HCT116 (cell line): ENCODE results near the gene NHSL1. TPM values are rescaled to one million over a fixed set of nuclear protein-coding genes. Genes with fewer than 3 reads are reported as not detected.

ENCODE experiments used
- ATAC-seq: fragments of 200-7000 bp; cut with Tn5 transposase; 2 replicates; pipeline ENCODE4 v1.9.1; 2020; ENCODE audit warnings: mild to moderate bottlenecking, moderate library complexity
- BruUV-seq: library from RNA; stranded (reverse); fragments of 400-500 nt; replicated peaks from 2 replicates; lab custom pipeline; 2021; lab: Mats Ljungman, UMichigan
- CTCF ChIA-PET: fragments of 300-600 bp; sonication (Branson Sonifier 250); formaldehyde crosslinking; loops from one replicate; lab custom pipeline; 2021; ENCODE audit warnings: antibody characterized with exemption; lab: Charles Lee
- POLR2A ChIA-PET: fragments of 300-600, 350-600 bp; sonication (Branson Sonifier 250); formaldehyde crosslinking; loops from one replicate; lab custom pipeline; 2021; ENCODE audit warnings: antibody characterized with exemption; lab: Charles Lee
- RAD21 ChIA-PET, 2 experiments: fragments of 300-600 bp; sonication (Branson Sonifier 250); formaldehyde crosslinking; loops; one replicate each; lab custom pipeline; 2023; ENCODE audit warnings: low total read pairs in 2 of 2; ENCODE audit not compliant: uncharacterized antibody in 2 of 2, unreplicated experiment in 2 of 2, low non-redundant PET in 1 of 2; lab: Charles Lee
- DNase-seq: peaks from one replicate; pipeline ENCODE4 v3.0.0-alpha.2; 2010; ENCODE audit warnings: low read depth, low spot score
- H2AFZ ChIP-seq: fragments of 200-600 bp; shearing (Covaris generic), sonication (generic); 2 replicates; pipeline ENCODE4 v1.6.1; 2017; ENCODE audit warnings: low read depth, mixed run types, mixed read lengths, antibody characterized with exemption, low read length; ENCODE audit not compliant: poor library complexity, severe bottlenecking
- H3K27ac ChIP-seq: 2 replicates; pipeline ENCODE4 v1.5.1; 2012; ENCODE audit warnings: low read depth, low read length
- H3K27me3 ChIP-seq: fragments of 200-600 bp; sonication (generic); 2 replicates; pipeline ENCODE4 v1.6.1; 2016; ENCODE audit warnings: mixed run types, low read length, mixed read lengths; ENCODE audit not compliant: insufficient read depth
- H3K36me3 ChIP-seq, 2 experiments: fragments of 200-500 bp in 1 of 2; fragments of 200-600 bp in 1 of 2; sonication (Bioruptor generic) in 1 of 2; sonication (generic) in 1 of 2; 2 replicates each; pipeline versions ENCODE4 v1.5.1 to v1.6.1; 2014 to 2016; ENCODE audit warnings: low read length in 2 of 2, inconsistent platforms in 1 of 2, mixed read lengths in 1 of 2, mixed run types in 1 of 2; ENCODE audit not compliant: insufficient read depth in 2 of 2, control insufficient read depth in 1 of 2
- H3K4me1 ChIP-seq, 2 experiments: fragments of 200-600 bp in 1 of 2; sonication (generic) in 1 of 2; 2 replicates each; pipeline versions ENCODE4 v1.5.1 to v1.6.1; 2012 to 2017; ENCODE audit warnings: low read length in 2 of 2, inconsistent platforms in 1 of 2, mild to moderate bottlenecking in 1 of 2, mixed read lengths in 1 of 2, mixed run types in 1 of 2, moderate library complexity in 1 of 2; ENCODE audit not compliant: insufficient read depth in 2 of 2, control insufficient read depth in 1 of 2
- H3K4me2 ChIP-seq: fragments of 200-600 bp; sonication (generic); 2 replicates; pipeline ENCODE4 v1.6.1; 2017; ENCODE audit warnings: mixed run types, low read length, mixed read lengths
- H3K4me3 ChIP-seq, 2 experiments: fragments of 200-600 bp in 1 of 2; sonication (generic) in 1 of 2; replicated peaks in 1 of 2; 2 replicates each; pipeline ENCODE4 v1.5.1; 2011 to 2016; ENCODE audit warnings: low read length in 2 of 2, control low read depth in 1 of 2, low read depth in 1 of 2, mild to moderate bottlenecking in 1 of 2, mixed read lengths in 1 of 2, mixed run types in 1 of 2
- H3K79me2 ChIP-seq: fragments of 200-600 bp; sonication (generic); 2 replicates; pipeline ENCODE4 v1.6.1; 2017; ENCODE audit warnings: mild to moderate bottlenecking, mixed run types, low read length, moderate library complexity, mixed read lengths; ENCODE audit not compliant: insufficient read depth
- H3K9ac ChIP-seq: fragments of 200-600 bp; sonication (generic); 2 replicates; pipeline ENCODE4 v1.6.1; 2016; ENCODE audit warnings: low read length, mixed read lengths
- H3K9me2 ChIP-seq: fragments of 200-600 bp; sonication (generic), shearing (Covaris generic); 2 replicates; pipeline ENCODE4 v1.6.1; 2017; ENCODE audit warnings: mixed run types, mild to moderate bottlenecking, moderate library complexity; ENCODE audit not compliant: insufficient read depth
- H3K9me3 ChIP-seq, 2 experiments: fragments of 200-500 bp in 1 of 2; fragments of 200-600 bp in 1 of 2; sonication (Bioruptor generic) in 1 of 2; sonication (generic) in 1 of 2; 2 replicates each; pipeline ENCODE4 v1.6.1; 2014 to 2017; ENCODE audit warnings: low read length in 2 of 2, mixed read lengths in 2 of 2, inconsistent platforms in 1 of 2, low read depth in 1 of 2, mild to moderate bottlenecking in 1 of 2, mixed run types in 1 of 2, moderate library complexity in 1 of 2; ENCODE audit not compliant: control insufficient read depth in 1 of 2, insufficient read depth in 1 of 2
- H4K20me1 ChIP-seq: fragments of 200-600 bp; sonication (generic), shearing (Covaris generic); 2 replicates; pipeline ENCODE4 v1.6.1; 2017; ENCODE audit warnings: mixed run types, mild to moderate bottlenecking, moderate library complexity; ENCODE audit not compliant: insufficient read depth
- CBX3 ChIP-seq: IDR thresholded peaks from 2 replicates; pipeline ENCODE4 v1.6.1; 2012; ENCODE audit warnings: low read depth
- CEBPB ChIP-seq: IDR thresholded peaks from 2 replicates; pipeline ENCODE4 v1.6.1; 2012; ENCODE audit warnings: low read depth
- CTCF ChIP-seq, 3 experiments: fragments of 200-600 bp in 1 of 3; sonication (generic) in 1 of 3; IDR thresholded peaks in 2 of 3; conservative IDR thresholded peaks in 1 of 3; 2 replicates each; pipeline ENCODE4 v1.5.1; 2012 to 2017; ENCODE audit warnings: low read depth in 2 of 3, low read length in 2 of 3, antibody characterized with exemption in 1 of 3, borderline replicate concordance in 1 of 3, control low read depth in 1 of 3, mild to moderate bottlenecking in 1 of 3, mixed read lengths in 1 of 3, mixed run types in 1 of 3, moderate library complexity in 1 of 3; ENCODE audit not compliant: insufficient read depth in 1 of 3
- ELF1 ChIP-seq: IDR thresholded peaks from 2 replicates; pipeline ENCODE4 v1.6.1; 2012; ENCODE audit warnings: low read depth, borderline replicate concordance
- EZH2 ChIP-seq: fragments of 200-600 bp; sonication (generic); IDR thresholded peaks from 2 replicates; pipeline ENCODE4 v1.6.1; 2017; ENCODE audit warnings: antibody characterized with exemption, mixed run types
- MAX ChIP-seq: IDR thresholded peaks from 2 replicates; pipeline ENCODE4 v1.6.1; 2012
- POLR2A ChIP-seq: IDR thresholded peaks from 2 replicates; pipeline ENCODE4 v1.7.0; 2011; ENCODE audit warnings: borderline replicate concordance; ENCODE audit not compliant: insufficient read depth, insufficient read length; ENCODE audit errors: extremely low read depth
- POLR2AphosphoS5 ChIP-seq: IDR thresholded peaks from 2 replicates; pipeline ENCODE4 v1.6.1; 2011; ENCODE audit warnings: mild to moderate bottlenecking, low read depth, low read length, moderate library complexity
- RAD21 ChIP-seq: IDR thresholded peaks from 2 replicates; pipeline ENCODE4 v1.6.1; 2012; ENCODE audit warnings: low read depth, mild to moderate bottlenecking
- REST ChIP-seq: IDR thresholded peaks from 2 replicates; pipeline ENCODE4 v1.6.1; 2012; ENCODE audit warnings: low read depth
- SIN3A ChIP-seq: IDR thresholded peaks from 2 replicates; pipeline ENCODE4 v1.6.1; 2012; ENCODE audit warnings: low read depth
- SP1 ChIP-seq: IDR thresholded peaks from 2 replicates; pipeline ENCODE4 v1.6.1; 2012; ENCODE audit warnings: low read depth
- SRF ChIP-seq: IDR thresholded peaks from 2 replicates; pipeline ENCODE4 v1.6.1; 2012; ENCODE audit warnings: low read depth
- YY1 ChIP-seq: IDR thresholded peaks from 2 replicates; pipeline ENCODE4 v1.6.1; 2011; ENCODE audit warnings: low read length, low read depth, moderate library complexity, mild to moderate bottlenecking; ENCODE audit not compliant: insufficient replicate concordance; ENCODE audit errors: extremely low read depth
- ZFX ChIP-seq: fragments of 450-650 bp; IDR thresholded peaks from 2 replicates; pipeline ENCODE4 v1.6.1; 2017
- ZNF274 ChIP-seq: fragments of 200-500 bp; sonication (Bioruptor generic); IDR thresholded peaks from 2 replicates; pipeline ENCODE4 v1.6.1; 2014; ENCODE audit warnings: mild to moderate bottlenecking, low read depth, low read length, inconsistent platforms
- intact Hi-C: fragments of 100-400 bp; cut with micrococcal nuclease; formaldehyde crosslinking; loops from 2 replicates; pipeline ENCODE4 v1.10.0; 2022
- total RNA-seq: library from RNA; stranded (reverse); gene quantifications from one replicate; pipeline ENCODE4 v1.2.1, GENCODE V29; 2021; ENCODE audit not compliant: unreplicated experiment

Gene NHSL1
- total RNA-seq, 1 experiment from 2014 or later, result 15.4 TPM

GRCh38 chr6:138439546-138439945 lies 59.7 kb downstream of the NHSL1 start:
- no peak overlapping the region for H3K4me3 ChIP-seq
- H3K4me2 ChIP-seq, result no peak overlapping the region
- H3K27ac ChIP-seq, result no peak overlapping the region
- DNase-seq (no peak), ATAC-seq (no peak)
- no peaks in the 10 kb centered on the region for H3K27me3 ChIP-seq
- peaks cover 0 to 9% of the 10 kb centered on the region in 2 experiments; a peak in 1 of 4 replicates for H3K4me1 ChIP-seq
- 0 out of 4 replicates have a peak, but pooled peaks cover 0 to 2% of the 10 kb centered on the region in 2 experiments for H3K36me3 ChIP-seq
- no peak overlapping the region for H2AFZ ChIP-seq
- H3K9me2 ChIP-seq, result no peaks in the 10 kb centered on the region
- H3K9ac ChIP-seq, result no peak overlapping the region
- POLR2A ChIA-PET, result no interaction called here
- CTCF ChIA-PET, result no interaction called here
- H3K79me2 ChIP-seq, result no peaks in the 10 kb centered on the region
- no peaks in the 10 kb centered on the region for H3K9me3 ChIP-seq
- no TSS peak for BruUV-seq
- H4K20me1 ChIP-seq, result no peaks in the 10 kb centered on the region
- TF ChIP-seq SRF (no peak), CBX3 (no peak), REST (no peak), EZH2 (no peak)
- intact Hi-C loops, result no loop called here
- RAD21 ChIA-PET, result no interaction called here

GRCh38 chr6:138434925-138435324 lies 64.4 kb downstream of the NHSL1 start:
- H3K79me2 ChIP-seq, result no peaks in the 10 kb centered on the region
- DNase-seq, result no peak
- intact Hi-C loops, result no loop called here
- H3K36me3 ChIP-seq, result no peaks in the 10 kb centered on the region
- no peaks in the 10 kb centered on the region for H3K9me2 ChIP-seq
- H4K20me1 ChIP-seq, result no peaks in the 10 kb centered on the region
- no peak overlapping the region for H3K4me3 ChIP-seq
- ChIA-PET RAD21 (no interaction called here), CTCF (no interaction called here), POLR2A (no interaction called here)
- no peak for ATAC-seq
- H3K9ac ChIP-seq, result no peak overlapping the region
- no TSS peak for BruUV-seq
- H3K4me1 ChIP-seq, result no peaks in the 10 kb centered on the region
- no peak overlapping the region for H3K27ac ChIP-seq
- no peak overlapping the region for H2AFZ ChIP-seq
- no peaks in the 10 kb centered on the region for H3K27me3 ChIP-seq
- TF ChIP-seq EZH2, result no peak
- TF ChIP-seq ZFX, result no peak
- no peak for TF ChIP-seq YY1
- TF ChIP-seq RAD21, result no peak
- no peak for TF ChIP-seq SP1
- no peak for TF ChIP-seq MAX
- TF ChIP-seq CBX3, result no peak
- TF ChIP-seq SIN3A, result no peak
- no peak for TF ChIP-seq ELF1
- TF ChIP-seq ZNF274, result no peak
- TF ChIP-seq POLR2A, result no peak
- TF ChIP-seq CTCF (IDR thresholded peaks at IDR 0.05 in 2 of 3, conservative IDR thresholded peaks at IDR 0.05 in 1 of 3; ENCODE audit: borderline replicate concordance in 1 of 3, insufficient read depth in 1 of 3, low read depth in 2 of 3, low read length in 2 of 3), result no peak
- TF ChIP-seq CEBPB, result no peak
- TF ChIP-seq POLR2AphosphoS5, result no peak
- no peak overlapping the region for H3K4me2 ChIP-seq
- H3K9me3 ChIP-seq, result no peaks in the 10 kb centered on the region
